Raji (cell line): ENCODE results near the gene IRF1.

Source experiments
- POLR2A ChIP-seq: IDR thresholded peaks from 2 replicates; pipeline ENCODE4 v1.6.1; 2011; ENCODE audit warnings: low read depth, low read length, control low read depth; ENCODE audit not compliant: insufficient read depth

The IRF1 gene

DNA sequence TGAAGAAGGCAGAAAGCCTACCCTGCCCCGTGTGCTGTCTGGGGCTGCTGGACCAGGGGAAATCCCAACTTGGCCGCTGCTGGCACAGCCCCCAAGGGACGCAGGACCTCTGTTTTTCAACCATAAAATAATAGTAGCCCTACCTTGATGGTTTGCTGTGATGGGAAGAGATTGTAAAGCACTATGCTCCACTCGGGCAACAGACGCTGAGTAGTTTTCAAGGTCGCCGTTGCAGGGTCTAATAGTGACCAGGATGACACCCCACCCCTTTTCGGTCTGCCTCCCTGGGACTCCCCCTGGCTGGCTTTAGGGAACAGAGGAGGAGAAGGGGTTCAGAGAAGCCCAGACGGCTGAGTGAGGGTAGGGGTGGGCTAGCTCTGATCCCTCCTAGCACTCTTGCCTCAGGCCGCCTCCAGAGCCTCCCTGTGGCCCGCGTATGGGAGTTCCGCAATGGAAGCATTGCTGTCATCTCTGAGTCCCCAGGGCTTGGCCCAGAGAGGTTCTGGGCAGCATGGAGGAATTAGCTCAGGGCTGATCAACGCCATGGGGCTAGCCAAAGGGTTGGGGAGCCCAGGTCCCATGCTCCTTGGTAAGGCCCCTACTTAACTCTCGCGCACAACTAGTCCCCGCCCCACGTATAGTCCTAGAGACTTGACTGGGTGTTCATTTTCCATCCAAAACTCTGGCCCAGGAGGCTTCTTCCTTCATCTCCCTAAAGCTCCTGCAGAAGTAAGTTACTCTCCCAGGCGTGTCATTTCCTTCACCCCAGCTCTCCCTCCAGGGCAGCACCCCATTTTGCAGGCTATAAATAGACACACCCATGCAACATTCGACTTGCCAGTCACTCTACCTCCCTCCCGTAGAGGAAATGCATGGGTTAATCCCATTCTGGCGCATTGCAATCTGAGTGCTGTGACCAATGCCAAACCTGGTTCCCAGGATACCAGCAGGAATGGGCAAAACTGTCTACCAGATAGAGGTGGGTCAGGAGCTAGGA, 1.1 kb upstream of the IRF1 start:
- TF ChIP-seq POLR2A: no peak

DNA sequence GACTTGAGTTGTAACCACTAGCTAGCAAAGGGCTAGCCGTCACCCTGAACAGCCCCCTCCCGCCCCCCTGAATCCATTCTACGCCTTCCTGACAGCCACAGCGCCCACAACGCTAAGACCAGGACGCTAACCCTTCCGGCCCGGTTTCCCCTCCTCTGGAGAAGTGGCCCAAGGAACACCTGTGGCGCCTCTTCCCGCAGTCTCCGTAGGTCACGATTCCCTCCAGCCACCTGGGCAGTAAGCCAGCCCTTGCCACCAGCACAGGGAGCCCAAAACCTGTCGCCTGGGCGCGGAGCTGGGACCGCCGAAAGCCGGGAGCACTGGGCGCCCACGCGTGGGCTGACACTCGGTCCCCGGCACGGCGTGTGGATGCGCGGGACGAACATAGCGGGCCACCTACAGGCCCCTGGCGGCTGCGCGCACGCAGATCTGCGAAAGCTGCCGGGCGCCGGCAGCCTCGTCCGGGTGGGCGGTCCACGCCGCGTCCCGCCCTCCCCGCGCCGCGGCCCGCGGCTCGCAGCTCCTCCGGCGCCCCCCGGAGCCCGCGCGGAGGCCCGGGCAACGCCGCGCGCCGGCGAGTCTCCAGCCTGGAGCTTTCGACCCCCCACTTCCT, 596 bp downstream of the IRF1 start:
- no peak for TF ChIP-seq POLR2A

DNA sequence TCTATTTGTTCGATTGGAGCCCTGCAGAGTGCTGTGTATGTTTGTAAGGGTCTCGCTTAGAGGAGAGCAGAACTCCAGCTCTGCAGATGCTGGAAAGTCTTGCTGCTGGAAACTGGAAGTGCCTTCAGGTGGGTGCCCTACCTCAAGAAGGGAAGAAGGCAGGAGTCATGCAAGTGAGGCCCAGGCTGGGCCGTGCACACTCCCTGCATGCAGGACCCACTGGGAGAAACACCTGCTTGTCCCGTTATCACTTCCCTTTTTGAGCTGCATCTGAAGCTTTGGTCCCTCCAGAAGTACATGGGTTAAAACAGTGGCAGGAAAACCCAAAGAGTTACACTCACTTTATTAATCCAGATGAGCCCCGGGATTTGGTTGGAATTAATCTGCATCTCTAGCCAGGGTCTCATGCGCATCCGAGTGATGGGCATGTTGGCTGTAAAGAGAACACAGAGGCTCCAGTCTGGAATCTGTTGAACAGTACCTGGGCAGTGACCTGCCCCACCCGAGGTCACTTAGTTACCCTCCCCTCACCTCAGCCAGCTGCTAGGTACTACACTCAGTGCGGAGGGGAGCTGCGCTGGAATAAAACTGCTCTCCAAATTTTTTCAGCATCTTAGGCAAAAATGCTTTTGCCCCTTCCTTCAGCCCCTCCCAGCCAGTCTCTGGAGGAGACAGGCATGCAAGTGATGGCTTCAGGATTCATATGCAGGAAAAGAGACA, 1.4 kb downstream of the IRF1 start:
- TF ChIP-seq POLR2A: 0 out of 2 replicates have a peak, but pooled peaks have one; percentile 26

DNA sequence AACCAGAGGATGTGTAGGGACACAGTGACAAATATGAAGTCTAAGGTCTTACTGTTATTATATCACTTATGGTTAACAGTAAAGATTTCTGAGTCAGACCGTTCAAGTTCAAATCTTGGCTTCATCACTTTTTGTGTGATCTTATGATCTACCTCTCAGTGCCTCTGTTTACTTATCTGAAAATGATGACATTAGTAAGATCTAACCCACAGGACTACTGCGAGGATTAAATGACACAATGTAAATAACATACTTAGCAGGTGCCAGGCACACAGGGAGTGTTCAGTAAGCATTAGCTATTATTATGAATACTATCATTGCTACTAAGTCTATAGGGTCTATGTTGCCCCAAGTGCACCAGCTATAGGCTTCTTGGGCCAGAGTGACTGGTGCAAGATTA, 2.0 kb downstream of the IRF1 start:
- no peak for TF ChIP-seq POLR2A

DNA sequence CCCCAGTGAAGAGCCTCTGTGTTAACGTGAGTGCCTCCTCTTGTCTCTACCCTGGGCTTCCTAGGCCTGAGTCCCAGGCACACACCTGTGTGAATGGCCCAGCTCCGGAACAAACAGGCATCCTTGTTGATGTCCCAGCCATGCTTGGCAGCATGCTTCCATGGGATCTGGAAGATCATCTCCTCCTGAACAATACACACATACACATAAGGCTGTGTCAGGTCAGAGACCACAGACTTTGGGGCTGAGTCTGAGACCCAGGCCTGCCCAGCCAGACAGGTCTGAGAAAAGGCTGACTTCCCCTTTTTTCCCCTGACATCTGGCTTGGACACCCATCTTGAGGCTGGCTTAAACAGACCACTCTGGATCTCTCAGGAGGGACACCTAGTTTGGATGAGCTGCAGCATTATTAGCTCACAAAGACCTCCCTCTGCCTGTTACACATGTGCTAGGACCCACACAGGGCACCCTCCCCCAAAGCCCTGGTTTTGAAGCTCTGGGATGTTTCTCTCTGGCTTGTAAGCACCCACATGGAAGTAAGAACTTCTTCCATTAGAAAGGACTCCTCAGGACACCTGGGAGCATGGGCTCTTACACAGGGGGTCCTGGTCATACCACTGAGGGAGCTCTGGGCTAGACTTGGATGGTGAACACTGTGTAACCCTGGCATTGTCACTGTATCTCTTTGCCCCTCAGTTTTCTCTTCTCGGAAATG, 2.6 kb downstream of the IRF1 start:
- TF ChIP-seq POLR2A: no peak

DNA sequence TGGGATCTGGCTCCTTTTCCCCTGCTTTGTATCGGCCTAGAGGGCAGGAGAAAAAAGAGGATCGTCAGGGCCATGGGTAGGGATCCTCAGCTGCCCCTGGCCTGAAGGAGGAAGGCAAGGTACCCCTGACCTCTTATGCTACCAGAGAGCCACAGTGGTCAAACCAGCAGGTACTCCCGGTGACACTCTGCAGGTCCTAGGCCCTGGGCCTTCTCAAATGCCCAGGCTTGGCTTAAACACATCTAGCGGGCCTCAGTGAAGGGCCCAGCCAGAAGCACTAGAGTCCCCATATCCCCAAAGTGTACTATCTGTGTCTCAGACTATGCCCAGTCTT, 3.5 kb downstream of the IRF1 start:
- TF ChIP-seq POLR2A: no peak

DNA sequence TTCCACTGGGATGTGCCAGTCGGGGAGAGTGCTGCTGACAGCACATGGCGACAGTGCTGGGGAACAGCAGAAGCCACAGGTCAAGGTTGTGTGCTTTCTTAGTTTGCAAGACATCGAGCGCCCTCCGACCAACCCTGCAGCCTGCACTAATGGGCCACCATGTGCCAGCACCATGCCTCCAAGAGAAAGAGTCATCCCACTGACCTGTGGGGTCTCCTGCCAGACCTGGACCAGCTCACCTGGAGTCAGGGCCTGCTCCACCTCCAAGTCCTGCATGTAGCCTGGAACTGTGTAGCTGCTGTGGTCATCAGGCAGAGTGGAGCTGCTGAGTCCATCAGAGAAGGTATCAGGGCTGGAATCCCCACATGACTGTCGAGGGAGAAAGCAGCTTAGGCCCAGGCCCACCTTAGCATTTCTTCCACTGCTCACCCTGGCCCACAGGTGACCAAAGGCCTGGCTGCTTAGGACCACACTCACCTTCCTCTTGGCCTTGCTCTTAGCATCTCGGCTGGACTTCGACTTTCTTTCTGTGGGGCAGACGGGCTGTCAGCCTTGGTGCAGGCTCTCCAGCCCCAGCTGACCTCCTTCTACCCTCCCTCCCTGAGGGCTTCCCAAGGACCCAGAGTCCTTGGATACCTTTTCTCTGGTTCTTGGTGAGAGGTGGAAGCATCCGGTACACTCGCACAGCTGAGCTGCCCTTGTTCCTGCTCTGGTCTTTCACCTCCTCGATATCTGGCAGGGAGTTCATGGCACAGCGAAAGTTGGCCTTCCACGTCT, 4.1 kb downstream of the IRF1 start:
- no peak for TF ChIP-seq POLR2A

GRCh38 chr5:132485641-132486317, 4.8 kb downstream of the IRF1 start:
- TF ChIP-seq POLR2A: no peak

DNA sequence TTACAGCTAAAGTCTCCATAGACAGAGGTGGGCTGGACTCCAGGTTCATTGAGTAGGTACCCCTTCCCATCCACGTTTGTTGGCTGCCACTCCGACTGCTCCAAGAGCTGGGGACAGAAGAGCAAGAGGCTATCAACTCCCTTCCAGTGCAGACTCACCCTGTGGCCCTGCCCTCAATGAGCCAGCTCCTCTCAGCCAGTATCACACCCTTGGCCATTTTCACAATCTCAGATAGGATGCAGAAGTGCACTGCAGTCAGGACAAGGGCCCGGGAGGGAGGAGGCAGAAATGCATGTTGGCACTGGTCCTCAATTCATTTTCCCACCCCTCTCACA, 6.2 kb downstream of the IRF1 start:
- no peak for TF ChIP-seq POLR2A

DNA sequence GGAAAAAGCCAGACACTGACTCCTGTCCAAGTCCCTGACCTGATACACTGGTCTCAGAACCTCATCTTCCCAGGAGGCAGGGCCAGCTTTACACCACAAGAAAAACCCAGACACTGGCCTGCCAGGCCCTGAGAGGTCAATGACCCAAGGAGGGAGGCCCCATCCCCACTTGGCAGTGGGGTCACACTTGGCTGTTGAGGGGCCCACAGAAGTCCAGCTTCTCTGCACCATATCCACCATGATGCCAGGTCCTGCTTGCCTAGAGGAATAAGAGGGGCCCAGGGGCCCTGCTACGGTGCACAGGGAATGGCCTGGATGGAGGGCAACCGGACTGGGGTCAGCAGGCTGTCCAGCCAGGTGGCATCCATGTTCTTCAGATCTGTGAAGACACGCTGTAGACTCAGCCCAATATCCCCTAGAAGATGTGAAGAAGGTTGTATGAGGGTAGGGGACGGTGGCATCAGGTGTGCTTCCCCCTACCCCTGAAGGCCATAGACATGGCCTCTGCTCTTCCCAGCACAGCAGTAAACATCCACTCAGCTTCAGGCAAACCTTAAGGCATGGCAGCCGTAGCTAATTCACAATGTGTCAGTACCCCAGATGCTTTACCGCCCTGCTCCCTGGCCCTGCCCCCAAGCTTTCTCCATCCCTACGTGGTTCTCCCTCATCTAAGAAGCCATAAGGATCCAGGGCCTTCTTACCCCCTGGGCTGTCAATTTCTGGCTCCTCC, 6.7 kb downstream of the IRF1 start:
- no peak for TF ChIP-seq POLR2A

DNA sequence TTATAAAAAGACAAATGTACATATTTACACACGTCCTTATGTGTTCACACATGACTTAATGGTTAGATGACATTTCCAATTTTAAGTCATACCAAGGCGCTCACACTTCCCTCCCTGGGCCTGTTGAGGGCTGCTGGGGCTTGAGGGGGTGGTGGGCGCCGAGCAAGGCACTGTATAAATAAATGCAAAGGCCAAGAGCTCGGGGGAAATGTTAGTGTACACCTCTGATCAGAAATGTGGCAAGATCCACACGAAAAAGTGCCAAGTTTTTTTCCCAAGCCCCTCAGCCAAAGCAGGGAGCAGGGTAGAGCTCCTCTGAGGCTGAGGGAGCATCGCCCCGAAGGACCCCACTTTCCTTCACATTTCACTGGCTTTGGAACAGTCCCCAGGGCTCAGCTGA, 7.5 kb downstream of the IRF1 start:
- no peak for TF ChIP-seq POLR2A

DNA sequence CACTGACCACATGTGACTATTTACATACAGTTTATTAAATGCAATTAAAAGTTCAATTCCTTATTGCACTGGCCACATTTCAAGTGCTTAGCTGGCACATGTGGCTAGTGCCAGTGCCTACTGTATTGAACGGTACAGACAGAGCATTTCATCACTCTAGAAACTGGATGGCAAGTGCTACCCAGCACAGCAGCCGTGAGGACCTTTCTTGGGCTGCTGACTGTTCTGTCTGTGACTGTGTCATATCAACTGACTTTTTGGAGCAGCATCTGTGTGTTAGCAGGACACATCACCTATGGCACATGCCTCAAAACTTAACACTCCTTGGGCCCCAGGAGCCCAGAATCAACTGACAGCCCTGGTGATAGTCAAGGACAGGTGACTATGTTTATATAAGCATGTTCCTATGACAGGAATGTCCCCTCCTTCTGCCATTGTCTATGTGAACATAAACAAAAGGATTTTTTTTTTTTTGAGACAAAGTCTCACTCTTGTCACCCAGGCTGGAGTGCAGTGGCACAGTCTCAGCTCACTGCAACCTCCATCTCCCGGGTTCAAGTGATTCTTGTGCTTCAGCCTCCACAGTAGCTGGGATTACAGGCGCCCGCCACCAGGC, 8.9 kb downstream of the IRF1 start:
- TF ChIP-seq POLR2A: no peak
